ENCODE data around the gene TUBB4B. TPM values are rescaled to one million over a fixed set of nuclear protein-coding genes. Genes with fewer than 3 reads are reported as not detected.

Gene TUBB4B
- total RNA-seq, 4 donors from 2014 or later = 367 to 753 (median 540) TPM

GRCh38 chr9:137212520-137212919 is 28.6 kb upstream of the TUBB4B start:
- Histone ChIP-seq H3K4me3 (no peak overlapping the region), H3K27ac (no peak overlapping the region), H3K36me3 (peaks cover 0 to 55% (median 4%) of the 10 kb centered on the region in 3 donors), H3K27me3 (no peaks in the 10 kb centered on the region), H3K9me3 (no peaks in the 10 kb centered on the region), H3K4me1 (peaks cover 6 to 14% (median 9%) of the 10 kb centered on the region in 3 donors)
- 47 to 93% methylated on average over 7 to 12 of the region's 21 CpGs for WGBS, 2 donors
- intact Hi-C loops (cut with DNase I) = no loop called here
- no peak for DNase-seq
- TF ChIP-seq POLR2A (IDR thresholded peaks at IDR 0.05) (no peak), CTCF (IDR thresholded peaks at IDR 0.05) (no peak)

- Histone ChIP-seq H3K36me3 (peaks cover 0 to 53% (median 4%) of the 10 kb centered on the region in 3 donors), H3K27ac (no peak overlapping the region), H3K4me3 (no peak overlapping the region), H3K4me1 (peaks cover 8 to 22% (median 14%) of the 10 kb centered on the region in 3 donors), H3K27me3 (no peaks in the 10 kb centered on the region), H3K9me3 (no peaks in the 10 kb centered on the region)
- 92 to 94% methylated on average over 13 to 19 of the region's 49 CpGs for WGBS, 2 donors
- intact Hi-C loops (cut with DNase I) = no loop called here
- no peak for DNase-seq
- TF ChIP-seq CTCF (IDR thresholded peaks at IDR 0.05) (peak in 1 of 6 experiments; percentile 37), POLR2A (IDR thresholded peaks at IDR 0.05) (no peak)
Measured at GRCh38 chr9:137213160-137214060, 27.7 kb upstream of the TUBB4B start.

GRCh38 chr9:137214620-137215019 is 26.5 kb upstream of the TUBB4B start:
- Histone ChIP-seq H3K4me3 (no peak overlapping the region), H3K36me3 (peaks cover 0 to 41% (median 4%) of the 10 kb centered on the region in 3 donors), H3K4me1 (peaks cover 15 to 31% (median 16%) of the 10 kb centered on the region in 3 donors), H3K27ac (no peak overlapping the region), H3K27me3 (no peaks in the 10 kb centered on the region), H3K9me3 (no peaks in the 10 kb centered on the region)
- intact Hi-C loops (cut with DNase I) = no loop called here
- 78 to 80% methylated on average over 8 to 11 of the region's 19 CpGs for WGBS, 2 donors
- DNase-seq = no peak
- TF ChIP-seq CTCF (IDR thresholded peaks at IDR 0.05) (no peak), POLR2A (IDR thresholded peaks at IDR 0.05) (no peak)

- Histone ChIP-seq H3K27me3 (no peaks in the 10 kb centered on the region), H3K4me3 (no peak overlapping the region), H3K36me3 (peaks cover 0 to 33% (median 0%) of the 10 kb centered on the region in 3 donors), H3K27ac (no peak overlapping the region), H3K9me3 (no peaks in the 10 kb centered on the region), H3K4me1 (peaks cover 15 to 39% (median 16%) of the 10 kb centered on the region in 3 donors)
- no peak for DNase-seq
- intact Hi-C loops (cut with DNase I) = no loop called here
- WGBS, 2 donors = 61% methylated on average over 4 of the region's 22 CpGs; no CpG with 5 or more reads in 1 of the 2 donors
- TF ChIP-seq POLR2A (IDR thresholded peaks at IDR 0.05) = no peak
Measured at GRCh38 chr9:137215196-137215986, 25.7 kb upstream of the TUBB4B start.

- 70 to 96% methylated on average over 2 to 9 of the region's 30 CpGs for WGBS, 2 donors
- TF ChIP-seq CTCF (IDR thresholded peaks at IDR 0.05) (no peak), POLR2A (IDR thresholded peaks at IDR 0.05) (no peak)
- peak overlapping the region in 1 of 4 donors; percentile 51 for H3K4me3 ChIP-seq
Measured at GRCh38 chr9:137216188-137216965, 24.7 kb upstream of the TUBB4B start.

More at GRCh38 chr9:137216188-137216965, 24.7 kb upstream of the TUBB4B start:
- no peaks in the 10 kb centered on the region for H3K27me3 ChIP-seq
- no peaks in the 10 kb centered on the region for H3K9me3 ChIP-seq
- no peak for DNase-seq
- intact Hi-C loops (cut with DNase I) = no loop called here
- peak overlapping the region; percentile 83 to 92 (median 90) for H3K27ac ChIP-seq
- H3K36me3 ChIP-seq = peaks cover 0 to 29% (median 0%) of the 10 kb centered on the region in 3 donors
- H3K4me1 ChIP-seq = peaks cover 16 to 49% (median 17%) of the 10 kb centered on the region in 3 donors
